HUES64 (cell line): ENCODE data around the gene JPH2.

Source experiments
- H3K27ac ChIP-seq: 2 replicates; pipeline ENCODE4 v1.7.0; 2013; ENCODE audit warnings: low read depth, low read length, inconsistent platforms
- H3K27me3 ChIP-seq: 2 replicates; pipeline ENCODE4 v1.6.1; 2013; ENCODE audit warnings: mild to moderate bottlenecking, low read length; ENCODE audit not compliant: insufficient read depth
- H3K36me3 ChIP-seq: 2 replicates; pipeline ENCODE4 v1.6.1; 2013; ENCODE audit warnings: mild to moderate bottlenecking, low read length; ENCODE audit not compliant: insufficient read depth
- H3K4me1 ChIP-seq: 2 replicates; pipeline ENCODE4 v1.6.1; 2013; ENCODE audit warnings: mild to moderate bottlenecking, low read length, moderate library complexity; ENCODE audit not compliant: insufficient read depth
- H3K4me3 ChIP-seq: 2 replicates; pipeline ENCODE4 v1.5.1; 2013; ENCODE audit warnings: mild to moderate bottlenecking, low read length, moderate library complexity
- H3K9ac ChIP-seq: 2 replicates; pipeline ENCODE4 v1.6.1; 2013; ENCODE audit warnings: mild to moderate bottlenecking, low read depth, low read length
- H3K9me3 ChIP-seq: 2 replicates; pipeline ENCODE4 v1.6.1; 2013; ENCODE audit warnings: low read depth, low read length; ENCODE audit not compliant: insufficient read depth
- WGBS: fragments of 150-250, 120-280 bp; methylation state at CpG from one replicate; pipeline ENCODE4 v1.1.7; 2013; ENCODE audit warnings: missing lambda C conversion rate; 5-methylcytosine and 5-hydroxymethylcytosine counted together

The JPH2 gene

DNA sequence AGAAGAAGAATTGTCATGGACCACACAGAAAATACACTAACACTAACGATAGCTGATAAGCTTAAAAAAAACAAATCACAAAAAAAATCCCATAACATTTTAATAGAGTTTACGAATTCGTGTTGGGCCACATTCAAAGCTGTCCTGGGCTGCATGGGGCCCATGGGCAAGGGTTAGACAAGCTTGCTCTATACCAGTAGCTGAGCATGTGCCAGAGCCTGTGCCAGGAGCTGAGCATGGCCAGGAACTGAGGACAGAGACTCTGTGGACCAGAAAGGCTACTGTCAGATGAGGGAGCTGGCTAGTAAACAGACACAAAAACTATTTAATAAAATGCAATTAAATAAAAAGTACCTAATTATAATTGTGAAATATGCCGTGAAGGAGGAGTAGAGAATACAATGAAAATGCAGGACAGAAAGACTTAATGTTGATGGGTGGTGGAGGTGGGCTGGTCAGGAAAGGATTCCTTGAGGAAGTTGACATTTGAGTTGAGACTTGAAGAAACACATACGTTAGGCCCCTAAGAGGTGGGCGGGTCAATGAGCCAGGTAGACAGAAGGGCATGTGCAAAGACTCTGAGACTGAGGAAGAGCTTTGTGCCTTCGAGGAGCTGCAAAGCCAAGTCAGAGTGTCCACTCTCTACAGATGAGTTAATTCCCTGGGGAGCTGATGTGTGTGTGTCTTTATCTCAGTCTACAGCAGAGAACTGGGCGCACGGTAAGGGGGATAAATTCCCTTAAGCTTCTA, 66.1 kb downstream of the JPH2 start:
- no peak overlapping the region for H3K27ac ChIP-seq
- no peak overlapping the region for H3K9ac ChIP-seq
- H3K36me3 ChIP-seq = no peaks in the 10 kb centered on the region
- no peaks in the 10 kb centered on the region for H3K27me3 ChIP-seq
- no peak overlapping the region for H3K4me3 ChIP-seq
- H3K4me1 ChIP-seq = 0 out of 2 replicates have a peak, but pooled peaks cover 3% of the 10 kb centered on the region
- H3K9me3 ChIP-seq = no peaks in the 10 kb centered on the region
- 87% methylated on average over 8 of the region's 9 CpGs for WGBS

DNA sequence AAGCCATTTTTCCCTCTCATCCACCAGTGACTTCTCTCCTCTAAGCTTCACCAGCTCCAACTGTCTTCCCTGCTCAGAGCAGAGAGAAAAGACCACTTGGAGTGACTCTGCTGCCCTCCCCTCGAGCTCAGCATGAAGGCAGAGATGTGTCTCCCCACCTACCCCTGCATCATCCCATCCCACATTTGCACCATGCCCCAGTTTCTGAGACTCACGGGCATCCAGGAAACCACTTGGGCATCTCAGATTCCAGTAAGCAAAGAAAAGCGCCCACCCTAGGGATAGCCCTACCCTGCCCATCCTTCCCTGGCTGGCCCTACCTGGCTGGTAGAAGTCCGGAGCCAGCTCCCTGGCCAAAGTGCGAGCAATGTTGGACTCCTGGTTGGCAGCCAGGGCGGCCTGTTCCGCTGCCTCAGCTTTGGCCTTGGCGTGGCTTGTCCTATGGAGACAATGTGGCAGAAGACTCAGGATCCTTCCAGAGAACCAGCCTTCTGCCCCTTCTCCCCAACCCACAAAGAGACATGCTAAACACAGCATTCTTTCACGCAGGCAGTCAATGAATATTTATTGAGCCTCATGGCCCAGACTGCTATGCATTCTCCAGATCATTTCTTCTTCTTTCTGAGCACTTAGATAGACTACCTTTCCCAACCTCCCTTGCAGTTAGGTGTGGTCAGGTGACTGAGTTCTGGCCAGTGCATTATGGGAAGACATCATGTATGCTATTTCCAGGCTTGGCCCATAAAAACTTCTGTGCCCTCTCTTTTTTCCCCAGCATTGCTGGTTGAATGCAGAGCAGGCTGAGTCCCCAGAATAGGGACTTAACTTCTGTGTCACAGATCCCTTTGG, 68.6 kb downstream of the JPH2 start:
- H3K27ac ChIP-seq = no peak overlapping the region
- H3K9ac ChIP-seq = no peak overlapping the region
- H3K36me3 ChIP-seq = no peaks in the 10 kb centered on the region
- no peaks in the 10 kb centered on the region for H3K9me3 ChIP-seq
- WGBS = 89% methylated on average over 9 of the region's 9 CpGs
- no peaks in the 10 kb centered on the region for H3K4me1 ChIP-seq
- H3K4me3 ChIP-seq = no peak overlapping the region
- no peaks in the 10 kb centered on the region for H3K27me3 ChIP-seq

DNA sequence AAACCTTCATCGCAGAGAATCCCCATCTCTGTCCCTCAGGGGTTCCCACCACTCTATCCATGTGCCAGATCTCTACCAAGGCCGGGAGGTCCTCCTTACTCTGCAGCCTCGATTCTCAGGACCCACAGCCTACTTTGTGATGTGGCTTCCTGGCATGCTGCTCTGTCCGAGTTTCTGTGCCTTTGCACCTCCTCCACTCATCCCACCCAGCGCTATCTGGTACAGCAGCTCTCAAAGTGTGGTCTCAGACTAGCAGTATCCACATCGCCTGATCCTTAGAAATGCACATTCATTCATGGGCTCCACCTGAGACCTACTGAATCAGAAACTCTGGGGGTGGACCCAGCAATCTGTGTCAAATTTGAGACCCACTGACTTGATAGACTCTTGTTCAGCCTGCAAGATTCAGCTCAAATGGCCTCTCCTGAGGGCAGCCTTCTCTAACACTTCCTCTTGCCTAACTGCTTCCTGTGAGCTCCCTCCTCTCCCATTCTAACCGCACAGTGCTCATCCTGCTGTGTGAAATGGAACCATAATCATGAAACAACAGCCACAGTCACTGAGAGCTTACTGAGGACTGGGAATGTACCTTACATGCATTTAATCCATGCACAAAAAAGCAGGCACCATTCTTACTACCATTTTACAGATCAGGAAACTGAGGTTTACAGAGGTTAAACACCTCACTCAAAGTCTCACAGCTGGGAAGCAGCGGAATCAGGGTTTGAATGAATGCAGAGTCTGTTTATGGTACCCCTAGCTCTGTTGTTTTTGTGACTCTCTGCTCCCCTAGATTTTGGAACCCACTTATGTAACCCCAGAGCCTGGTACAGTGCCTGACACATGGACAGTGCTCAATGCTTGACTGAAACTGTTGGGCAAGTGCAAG, 69.4 kb downstream of the JPH2 start:
- H3K4me3 ChIP-seq = no peak overlapping the region
- 92% methylated on average over 8 of the region's 8 CpGs for WGBS
- no peaks in the 10 kb centered on the region for H3K4me1 ChIP-seq
- H3K9me3 ChIP-seq = no peaks in the 10 kb centered on the region
- no peak overlapping the region for H3K27ac ChIP-seq
- no peaks in the 10 kb centered on the region for H3K27me3 ChIP-seq
- no peak overlapping the region for H3K9ac ChIP-seq
- no peaks in the 10 kb centered on the region for H3K36me3 ChIP-seq

DNA sequence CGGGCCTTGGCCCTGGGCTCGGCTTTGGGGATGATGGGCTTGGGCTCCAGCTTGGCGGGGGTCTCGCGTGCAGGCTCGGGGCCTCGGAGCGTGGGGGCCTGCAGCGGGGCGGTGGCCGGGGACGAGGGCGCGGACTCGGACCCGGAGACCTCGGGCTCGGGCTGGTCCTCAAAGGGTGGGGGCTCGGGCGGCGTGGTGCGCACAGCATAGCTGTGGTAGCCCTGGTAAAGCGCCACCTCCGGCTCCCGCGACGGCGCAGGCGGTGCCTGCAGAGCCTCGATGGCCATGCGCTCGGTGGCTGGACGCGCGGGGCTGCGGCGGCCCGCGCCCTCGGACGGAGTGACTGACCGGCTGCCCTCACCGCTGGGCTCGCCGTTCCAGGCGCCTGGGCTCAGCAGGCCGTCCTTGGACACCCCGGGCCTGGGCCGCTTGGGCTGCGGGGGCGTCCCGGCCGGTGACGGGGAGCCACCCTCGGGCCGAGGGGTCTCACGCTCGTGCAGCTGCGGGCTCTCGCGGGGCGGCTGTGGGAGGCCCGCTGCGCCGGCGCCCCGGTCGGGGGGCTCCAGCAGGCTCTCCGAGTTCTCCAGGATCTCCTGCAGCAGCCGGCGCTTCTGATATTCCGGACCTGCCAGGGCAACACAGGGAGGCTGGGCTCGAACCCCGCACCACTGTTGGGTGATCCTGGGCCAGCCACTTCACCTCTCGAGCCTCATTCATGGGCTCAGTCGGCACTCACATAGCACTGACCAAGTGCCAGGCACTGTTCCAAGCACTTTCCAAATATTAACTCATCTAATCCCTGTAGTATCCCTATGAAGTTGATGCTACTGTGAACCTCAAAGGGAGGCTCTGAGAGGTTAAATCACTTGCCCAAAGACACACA, 71.0 kb downstream of the JPH2 start:
- WGBS = 96% methylated on average over 76 of the region's 76 CpGs
- Histone ChIP-seq H3K4me3 (no peak overlapping the region), H3K27ac (no peak overlapping the region), H3K9ac (no peak overlapping the region), H3K9me3 (no peaks in the 10 kb centered on the region), H3K4me1 (no peaks in the 10 kb centered on the region), H3K27me3 (no peaks in the 10 kb centered on the region), H3K36me3 (no peaks in the 10 kb centered on the region)

DNA sequence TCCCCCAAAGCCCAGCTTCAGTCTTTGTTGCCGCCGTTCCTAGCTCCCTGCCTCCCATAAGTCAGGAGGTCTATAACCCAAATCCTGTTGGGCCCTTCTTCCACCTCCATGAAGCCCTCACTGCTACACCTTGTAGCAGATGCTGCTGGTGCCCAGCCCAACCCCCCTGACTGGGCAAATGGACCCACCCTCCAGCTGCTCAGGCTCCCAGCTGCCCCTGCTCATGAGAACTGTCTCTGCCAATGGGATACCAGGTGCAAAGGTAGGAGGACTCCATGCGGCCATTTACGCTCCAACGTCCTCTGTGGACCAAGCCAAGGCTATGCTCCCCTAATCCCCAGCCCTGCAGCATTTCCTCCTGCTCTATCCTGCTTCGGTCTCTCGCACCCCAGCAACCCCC, 71.8 kb downstream of the JPH2 start:
- H3K4me3 ChIP-seq = no peak overlapping the region
- no peaks in the 10 kb centered on the region for H3K27me3 ChIP-seq
- WGBS = 94% methylated on average over 7 of the region's 7 CpGs
- no peak overlapping the region for H3K27ac ChIP-seq
- no peaks in the 10 kb centered on the region for H3K36me3 ChIP-seq
- H3K4me1 ChIP-seq = no peaks in the 10 kb centered on the region
- no peaks in the 10 kb centered on the region for H3K9me3 ChIP-seq
- no peak overlapping the region for H3K9ac ChIP-seq

DNA sequence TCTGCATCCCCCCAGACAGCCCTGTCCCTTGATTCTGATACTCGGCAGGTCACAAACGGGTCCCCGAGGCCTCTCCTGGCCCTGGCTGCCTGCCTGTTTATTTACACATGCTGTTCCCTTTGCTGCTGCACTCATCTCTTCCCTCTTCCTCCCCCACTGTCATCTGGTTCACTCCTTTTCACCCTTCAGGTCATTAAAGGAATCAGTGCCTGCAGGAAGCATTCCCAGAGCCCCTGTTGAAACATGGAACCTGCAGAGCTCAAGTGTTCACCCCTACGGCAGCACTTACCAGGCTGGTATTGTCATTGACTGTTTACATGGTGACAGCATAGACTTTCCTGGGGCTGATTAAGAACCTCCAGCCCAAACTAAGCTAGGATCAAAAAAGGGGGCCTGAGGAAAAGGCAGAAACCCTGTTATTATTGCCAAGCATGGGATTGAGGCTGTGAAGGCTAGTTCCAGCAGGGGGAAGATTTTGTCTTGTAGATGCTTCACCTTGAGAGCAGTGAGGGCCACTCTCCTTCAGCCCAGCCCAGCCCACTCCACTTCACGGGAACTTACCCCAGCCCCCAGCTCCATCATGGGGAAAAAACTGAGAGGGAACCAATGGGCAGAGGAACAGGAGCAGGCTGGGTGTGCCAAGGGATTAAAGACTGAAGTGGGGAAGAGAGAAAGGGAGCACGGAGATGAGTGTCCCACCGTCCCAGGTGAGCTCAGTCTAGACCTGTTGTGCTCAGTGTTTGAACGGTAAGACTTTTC, 73.2 kb downstream of the JPH2 start:
- Histone ChIP-seq H3K4me1 (no peaks in the 10 kb centered on the region), H3K9me3 (peaks cover 4% of the 10 kb centered on the region; the same call in 1 of the 2 replicates), H3K27me3 (no peaks in the 10 kb centered on the region), H3K9ac (no peak overlapping the region), H3K36me3 (no peaks in the 10 kb centered on the region), H3K27ac (no peak overlapping the region), H3K4me3 (no peak overlapping the region)
- WGBS = 85% methylated on average over 7 of the region's 8 CpGs

DNA sequence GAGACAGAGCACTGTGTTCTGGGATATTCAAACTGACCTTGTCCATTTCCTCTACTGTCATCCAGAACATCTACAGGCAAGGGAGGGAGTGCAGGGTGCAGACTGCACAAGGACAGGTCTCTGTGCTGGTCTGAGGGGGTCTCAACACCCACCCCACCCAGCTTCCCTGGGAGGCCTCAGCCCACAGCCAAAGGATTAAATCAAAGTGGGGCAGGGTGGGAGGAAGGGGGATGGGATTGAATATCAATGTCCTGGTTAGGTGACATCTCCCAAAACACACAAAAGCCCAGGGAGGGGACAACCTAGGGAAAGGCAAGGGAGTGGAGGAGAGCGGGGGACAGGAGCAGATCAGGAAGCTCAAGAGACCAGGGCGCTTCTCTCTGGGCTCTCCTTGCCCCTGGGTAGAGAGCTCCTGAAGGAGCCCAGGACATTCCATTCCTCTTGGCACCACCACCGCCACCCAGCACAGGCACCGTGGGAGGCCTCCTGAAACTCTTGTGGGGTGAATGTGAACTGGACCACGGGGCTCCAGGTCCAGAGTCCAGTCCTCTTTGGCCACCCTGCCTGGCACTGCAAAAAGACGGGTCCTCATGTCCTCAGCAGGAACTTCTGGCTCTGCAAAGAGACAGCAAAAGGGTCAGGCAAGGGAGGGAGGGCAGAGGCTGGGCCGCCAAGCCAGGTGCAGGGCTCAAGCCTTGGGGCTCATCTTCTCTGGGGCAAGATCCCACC, 73.9 kb downstream of the JPH2 start:
- Histone ChIP-seq H3K27ac (no peak overlapping the region), H3K9me3 (peaks cover 11% of the 10 kb centered on the region), H3K27me3 (no peaks in the 10 kb centered on the region), H3K9ac (no peak overlapping the region), H3K4me3 (no peak overlapping the region), H3K4me1 (no peaks in the 10 kb centered on the region), H3K36me3 (no peaks in the 10 kb centered on the region)
- 87% methylated on average over 7 of the region's 7 CpGs for WGBS

DNA sequence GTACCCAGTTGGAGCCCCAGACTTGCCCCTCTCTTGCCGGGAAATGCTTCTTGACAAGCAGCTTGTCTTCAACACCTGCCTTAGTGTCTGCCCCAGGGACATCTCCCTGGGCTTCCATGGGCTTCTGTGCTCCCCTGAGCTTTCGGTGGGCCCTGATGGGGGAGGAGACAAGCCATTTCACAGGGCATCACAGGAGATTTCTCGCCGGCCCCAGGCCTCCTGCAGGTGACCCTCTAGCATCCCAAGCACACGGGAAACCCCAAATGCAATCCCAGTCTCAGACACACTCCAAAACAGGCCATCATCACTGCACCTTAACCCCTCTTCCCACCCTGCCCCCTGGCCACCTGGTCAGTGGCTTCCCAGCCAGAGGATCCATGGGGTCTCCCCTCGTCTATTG, 74.5 kb downstream of the JPH2 start:
- Histone ChIP-seq H3K27ac (no peak overlapping the region), H3K9me3 (peaks cover 17% of the 10 kb centered on the region), H3K9ac (no peak overlapping the region), H3K36me3 (no peaks in the 10 kb centered on the region), H3K4me1 (no peaks in the 10 kb centered on the region), H3K27me3 (no peaks in the 10 kb centered on the region), H3K4me3 (no peak overlapping the region)
- WGBS = 95% methylated on average over 6 of the region's 6 CpGs

DNA sequence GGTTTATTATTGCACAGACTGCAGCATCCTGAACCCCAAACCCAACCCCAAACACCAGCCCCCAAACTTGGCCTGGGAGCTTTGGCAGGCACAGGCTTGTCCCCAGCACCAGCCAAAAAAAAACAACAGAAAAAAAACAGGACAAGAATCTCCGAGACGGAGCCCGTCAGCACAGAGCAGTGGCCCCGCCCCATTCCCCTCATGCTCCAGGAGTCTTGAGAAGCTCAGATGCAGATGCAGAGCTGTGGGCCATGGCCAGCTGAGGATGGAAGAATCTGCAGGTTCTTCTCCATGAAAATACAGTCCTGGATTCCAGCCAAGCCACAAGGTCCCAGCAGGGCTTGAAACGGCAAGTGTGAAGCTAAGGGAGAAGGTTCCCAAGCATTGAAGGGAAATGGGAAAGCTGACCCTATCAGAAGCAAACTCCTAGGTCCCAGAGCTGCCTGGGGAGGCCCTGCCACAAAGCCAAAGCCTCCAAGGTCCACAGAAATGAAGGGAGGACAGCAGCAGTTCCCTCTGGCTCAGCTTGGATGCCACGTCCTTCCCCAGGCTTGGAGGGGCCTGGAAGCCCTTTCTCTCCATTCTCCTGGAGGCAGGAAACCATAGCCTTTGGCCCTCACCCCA, 75.2 kb downstream of the JPH2 start:
- Histone ChIP-seq H3K27ac (no peak overlapping the region), H3K9me3 (peaks cover 17% of the 10 kb centered on the region), H3K36me3 (no peaks in the 10 kb centered on the region), H3K9ac (no peak overlapping the region), H3K4me1 (no peaks in the 10 kb centered on the region), H3K27me3 (no peaks in the 10 kb centered on the region), H3K4me3 (no peak overlapping the region)
- WGBS = 82% methylated on average over 6 of the region's 6 CpGs
